NCI-H774 (cell line): ENCODE data around the gene WFDC2.

Experiments
- DNase-seq: peaks from one replicate; lab custom pipeline; 2025; lab: John Stamatoyannopoulos, UW

The WFDC2 gene

DNA sequence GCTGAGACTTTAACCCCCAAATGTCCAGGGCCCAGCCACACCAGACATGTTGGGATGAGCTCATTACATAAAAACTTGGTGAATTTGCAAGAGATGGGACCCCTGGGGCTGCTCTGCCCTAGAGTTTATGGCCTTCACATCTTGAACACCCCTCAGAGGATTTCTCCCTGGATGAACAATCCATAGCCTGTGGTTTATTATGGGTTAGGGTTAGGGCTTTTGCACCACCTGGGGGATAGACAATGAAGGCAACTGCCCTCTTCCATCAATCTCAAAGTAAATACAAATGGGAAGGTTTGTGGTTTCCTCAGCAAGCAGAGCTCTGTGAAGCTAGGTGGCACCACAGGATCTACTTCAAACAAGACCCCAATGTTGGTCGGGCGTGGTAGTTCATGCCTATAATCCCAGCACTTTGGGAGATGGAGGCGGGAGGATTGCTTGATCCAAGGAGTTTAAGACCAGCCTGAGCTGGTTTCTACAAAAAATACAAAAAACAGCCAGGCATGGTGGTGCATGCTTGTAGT lies 28.5 kb downstream of the WFDC2 start:
- no peak for DNase-seq

DNA sequence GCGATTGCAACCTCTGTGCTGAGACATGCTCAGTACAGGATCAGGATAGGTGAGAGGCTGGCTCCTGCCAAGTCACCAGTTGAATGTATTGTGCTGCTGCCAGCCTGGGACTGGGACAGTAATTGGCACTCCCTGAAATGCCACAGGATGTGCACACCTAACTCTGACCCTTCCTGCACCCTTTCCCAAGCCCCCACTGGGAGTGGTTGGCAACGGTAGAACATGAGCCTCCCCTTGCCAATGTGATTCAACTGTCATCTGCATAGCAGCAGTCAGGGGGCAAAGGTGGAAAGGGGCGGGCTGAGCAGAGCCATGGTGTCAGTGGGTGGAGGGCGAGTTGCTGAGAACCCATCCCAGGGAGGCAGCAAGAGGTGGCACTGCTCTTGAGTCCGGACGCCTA lies 30.5 kb downstream of the WFDC2 start:
- DNase-seq = no peak

DNA sequence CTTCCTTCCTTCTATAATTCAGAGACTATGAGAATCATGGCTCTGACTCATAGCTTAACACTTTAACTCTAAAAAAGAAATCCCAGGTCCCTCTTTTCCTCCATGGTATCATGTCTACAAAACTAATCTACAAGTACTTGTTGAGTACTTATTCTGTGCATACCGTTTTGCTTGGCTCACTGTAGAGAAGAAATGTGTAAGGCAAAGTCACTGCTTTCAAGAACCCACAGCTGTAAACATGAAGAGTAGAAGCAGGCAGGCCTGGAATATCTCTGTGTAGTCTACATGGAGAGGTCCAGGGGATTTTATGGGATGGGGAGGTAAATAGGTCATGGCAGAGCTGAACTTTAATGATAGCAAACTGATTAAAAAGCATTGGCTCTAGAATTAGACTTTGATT lies 32.0 kb downstream of the WFDC2 start:
- no peak for DNase-seq

DNA sequence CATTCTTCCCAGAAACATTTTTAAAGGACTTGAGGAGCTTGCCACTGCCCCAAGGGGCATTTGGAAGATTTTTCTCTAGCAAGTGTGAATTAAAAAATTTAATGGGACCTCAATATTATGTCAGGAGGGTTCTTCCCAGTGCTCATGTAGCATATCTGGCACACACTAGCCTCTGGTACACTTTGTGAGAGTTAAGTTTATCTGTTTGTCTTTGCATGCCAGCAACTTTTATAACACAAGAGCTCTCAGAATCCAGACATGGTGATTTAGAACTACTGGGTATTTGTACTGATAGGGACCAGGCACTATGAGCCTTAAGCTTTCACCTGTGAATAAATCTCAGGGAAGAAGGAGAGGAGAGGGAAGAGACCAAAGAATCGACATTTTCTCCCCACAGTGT lies 33.0 kb downstream of the WFDC2 start:
- DNase-seq = no peak

GRCh38 chr20:45503403-45503802 lies 33.9 kb downstream of the WFDC2 start:
- DNase-seq = no peak

DNA sequence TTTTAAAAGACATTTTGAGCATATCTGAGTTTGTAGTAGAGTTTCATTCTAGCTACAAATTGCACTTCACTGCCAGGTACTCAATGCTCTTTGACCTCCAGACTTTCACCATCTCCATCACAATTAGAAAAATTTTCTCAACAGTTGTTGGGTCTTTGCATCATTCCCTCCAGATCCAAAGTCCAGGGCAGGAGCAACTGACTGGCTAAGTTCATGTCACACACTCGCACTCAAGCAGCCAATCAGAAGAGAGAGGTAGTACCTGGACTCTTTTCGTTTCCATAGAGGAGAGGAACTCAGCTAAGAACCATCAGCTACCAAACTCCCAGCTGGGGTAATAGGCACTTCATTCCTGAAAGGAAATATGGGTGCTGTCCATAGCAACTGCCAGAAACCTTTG lies 36.8 kb downstream of the WFDC2 start:
- DNase-seq = no peak

DNA sequence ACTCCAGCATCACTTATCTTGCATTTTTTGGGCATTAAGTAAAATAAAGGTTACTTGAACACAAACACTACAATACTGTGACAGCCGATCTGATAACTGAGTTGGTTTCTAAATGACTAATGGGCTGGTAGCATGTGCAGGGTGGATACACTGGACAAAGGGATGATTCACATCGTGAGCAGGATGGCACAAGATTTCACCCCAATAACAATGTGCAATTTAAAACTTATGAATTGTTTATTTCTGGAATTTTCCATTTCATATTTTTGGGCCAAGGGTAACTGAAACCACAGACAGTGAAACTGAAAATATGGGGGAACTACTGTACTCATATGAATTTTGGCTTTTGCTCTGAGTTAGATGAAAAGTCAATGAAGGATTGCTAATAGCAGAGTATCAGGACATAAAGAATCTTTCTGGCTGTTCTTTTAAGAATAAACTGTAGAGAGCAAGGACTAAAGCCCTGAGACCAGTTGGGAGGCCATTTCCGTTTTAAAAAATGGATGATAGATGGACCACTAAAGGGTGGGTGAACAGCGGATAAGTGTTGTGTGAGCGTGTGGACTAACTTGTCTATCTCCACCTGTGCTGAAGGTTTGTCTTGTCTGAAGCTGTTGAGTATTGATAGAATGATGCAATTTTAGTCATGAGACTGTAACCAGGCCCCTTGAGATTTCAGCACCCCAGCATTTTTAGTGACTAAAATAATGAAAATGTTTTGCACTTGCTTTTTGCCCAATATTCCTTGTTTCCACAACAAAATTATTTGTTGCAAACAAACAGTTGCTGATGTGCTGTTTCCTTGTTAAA lies 37.7 kb downstream of the WFDC2 start:
- no peak for DNase-seq

DNA sequence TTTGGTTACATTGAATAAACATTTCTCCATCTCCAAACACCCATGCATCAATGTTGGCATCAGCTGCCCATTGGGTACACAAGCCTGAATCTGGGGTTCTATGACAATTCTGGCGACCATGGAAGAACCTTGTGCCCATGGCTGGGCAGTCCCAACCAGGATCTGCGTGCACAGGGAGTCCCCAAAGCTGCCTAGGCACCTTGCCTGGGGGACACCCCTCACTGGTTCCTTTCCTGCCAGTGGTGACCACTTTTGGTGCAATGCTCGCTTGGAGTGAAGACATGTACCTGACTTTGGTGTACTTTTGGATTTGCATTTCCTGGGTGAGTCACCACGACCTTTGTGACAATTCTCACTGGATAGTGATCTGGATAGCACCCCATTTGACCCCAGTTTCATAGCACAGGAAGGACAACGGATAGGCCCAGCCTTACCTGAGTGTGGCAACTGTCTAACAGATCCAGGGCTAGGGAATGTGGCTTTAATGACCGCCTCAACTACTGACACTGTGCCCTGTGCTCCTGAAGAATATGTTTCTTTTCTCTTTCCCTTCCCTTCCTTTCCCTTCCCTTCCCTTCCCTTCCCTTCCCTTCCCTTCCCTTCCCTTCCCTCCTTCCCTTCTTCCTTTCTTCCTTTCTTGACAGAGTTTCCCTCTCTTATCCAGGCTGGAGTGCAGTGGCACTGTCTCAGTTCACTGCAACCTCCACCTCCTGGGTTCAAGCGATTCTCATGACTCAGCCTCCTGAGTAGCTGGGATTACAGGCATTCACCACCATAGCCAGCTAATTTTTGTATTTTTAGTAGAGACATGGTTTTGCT lies 38.7 kb downstream of the WFDC2 start:
- no peak for DNase-seq

DNA sequence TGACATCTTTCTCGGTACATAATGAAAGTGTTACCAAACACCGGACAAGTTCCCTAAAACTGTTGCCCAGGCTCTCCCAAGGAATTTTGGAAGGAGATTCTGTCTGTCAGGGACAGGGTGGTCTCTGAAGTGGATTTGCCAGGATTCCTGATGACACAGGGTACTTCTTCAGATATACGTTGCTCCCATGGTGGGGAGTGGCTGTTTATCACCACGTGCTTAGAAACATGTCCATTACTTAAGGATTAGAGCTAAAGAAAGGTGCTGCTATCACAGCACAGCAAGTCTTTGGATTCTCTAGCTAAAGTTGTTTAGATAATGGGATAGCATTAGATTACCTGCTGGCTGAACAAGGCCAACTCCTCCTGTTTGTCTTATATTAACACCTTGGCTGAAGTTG lies 39.5 kb downstream of the WFDC2 start:
- no peak for DNase-seq

GRCh38 chr20:45510242-45510862 lies 40.8 kb downstream of the WFDC2 start:
- no peak for DNase-seq

DNA sequence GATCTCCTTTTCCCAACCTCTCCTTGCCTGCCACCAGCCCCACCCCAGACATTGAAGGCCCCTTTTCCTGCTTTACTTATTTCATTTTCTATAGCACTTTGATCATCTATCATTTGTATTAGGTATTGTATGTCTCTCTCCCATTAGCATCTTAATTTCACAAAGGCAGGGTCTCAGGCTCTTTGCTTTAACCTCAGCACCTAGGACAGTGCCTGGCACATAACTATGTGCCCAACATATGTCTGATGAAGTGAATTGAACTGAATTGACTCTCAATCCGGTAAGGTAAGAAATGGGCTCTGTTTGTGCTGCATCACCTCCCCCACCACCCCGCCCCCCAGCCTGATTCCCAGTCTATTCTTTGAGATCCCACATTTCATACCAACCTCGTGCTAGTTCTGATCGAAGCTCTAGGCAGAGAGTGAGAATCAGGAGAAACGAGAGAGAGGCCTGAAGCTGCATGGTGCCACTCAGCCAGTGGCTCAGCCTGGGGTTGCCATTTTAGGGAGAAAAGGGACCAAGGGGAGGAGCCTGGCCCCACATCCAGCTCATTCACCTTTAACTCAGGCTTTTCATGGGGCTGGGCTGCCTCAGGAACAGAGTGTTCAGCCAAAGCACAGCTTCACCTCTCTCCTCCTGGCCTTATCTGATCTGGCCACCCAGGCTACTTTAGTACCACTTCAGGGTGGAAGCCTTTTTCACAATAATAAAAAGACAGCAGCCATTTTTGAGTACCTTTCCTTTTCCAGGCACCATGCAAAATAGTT lies 45.8 kb downstream of the WFDC2 start, which contains the start of gene SPINT3:
Gene SPINT3 (minus strand): TSS at position 476 of the 767 bp plus-strand sequence. CDS start 14 bp downstream, at position 462.
- no peak for DNase-seq

DNA sequence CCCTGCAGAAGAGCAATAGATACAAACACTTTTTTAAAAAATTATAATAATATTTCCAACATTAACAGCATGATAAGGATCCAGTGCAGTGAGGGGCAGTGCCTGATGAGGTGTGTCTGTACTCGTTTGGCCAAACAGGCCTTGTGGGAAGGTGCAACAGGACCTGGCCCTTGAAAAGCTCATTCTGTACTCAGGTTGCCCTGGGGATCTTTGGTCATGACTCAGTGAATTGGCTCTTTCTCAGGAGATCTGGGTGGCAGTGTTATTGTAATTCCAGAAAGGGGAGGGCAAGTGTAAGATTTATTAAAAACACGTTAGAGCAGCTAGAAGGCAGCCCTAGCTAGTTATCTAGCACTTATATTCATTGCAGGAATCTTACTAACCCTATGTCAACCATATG lies 48.7 kb downstream of the WFDC2 start:
- no peak for DNase-seq

DNA sequence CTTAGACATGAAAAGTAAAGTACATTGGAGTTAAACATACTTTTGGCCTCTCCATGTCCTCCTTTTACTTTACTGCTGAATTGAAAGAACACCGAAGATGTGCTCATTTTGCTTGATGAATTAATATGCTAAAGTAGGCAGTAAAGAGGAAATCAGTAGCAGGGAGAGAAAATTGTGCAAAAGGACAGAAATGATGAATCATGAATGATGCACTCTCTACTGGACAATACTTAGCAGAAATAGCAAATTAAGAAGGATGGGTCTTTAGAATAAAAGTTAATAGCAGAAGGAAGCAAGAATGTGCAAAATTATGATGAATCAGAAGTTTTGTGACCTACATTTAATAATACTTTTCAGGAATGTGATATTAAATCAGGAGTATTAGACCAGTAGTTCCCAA lies 54.3 kb downstream of the WFDC2 start:
- DNase-seq = no peak

GRCh38 chr20:45527294-45527693 lies 57.7 kb downstream of the WFDC2 start:
- no peak for DNase-seq
